GM18498 (cell line): ENCODE data around the gene FAM76B.
"Not testable (repeated sequence)": the region's sequence is repeated elsewhere in the genome, so short reads cannot be mapped to it uniquely, and the experiment has no call there.

Experiments
- ATAC-seq: cut with Tn5 transposase; IDR thresholded peaks from one replicate; pipeline ENCODE4 v1.9.1; 2021; ENCODE audit warnings: mild to moderate bottlenecking, moderate library complexity; ENCODE audit not compliant: unreplicated experiment

FAM76B gene

GRCh38 chr11:95789506-95790122 lies at the start of gene FAM76B:
TSS of gene FAM76B (minus strand) at chr11:95789782. CDS start at chr11:95789478, 304 bp downstream.
- peak; percentile 75 for ATAC-seq

- peak; percentile 94 for ATAC-seq
Measured at GRCh38 chr11:95835768-95836488, 46.3 kb upstream of the FAM76B start.

- ATAC-seq = no peak
Measured at GRCh38 chr11:95835351-95835750, 45.8 kb upstream of the FAM76B start.

GRCh38 chr11:95833378-95833777 lies 43.8 kb upstream of the FAM76B start:
- ATAC-seq = no peak

GRCh38 chr11:95832763-95833162 lies 43.2 kb upstream of the FAM76B start:
- ATAC-seq = no peak

- ATAC-seq = no peak
Measured at GRCh38 chr11:95831198-95831883, 41.8 kb upstream of the FAM76B start.

GRCh38 chr11:95829580-95830259 lies 40.1 kb upstream of the FAM76B start:
- ATAC-seq = no peak

GRCh38 chr11:95827696-95828095 lies 38.1 kb upstream of the FAM76B start:
- no peak for ATAC-seq

GRCh38 chr11:95821640-95822039 lies 32.1 kb upstream of the FAM76B start:
- no peak for ATAC-seq

- ATAC-seq = no peak
Measured at GRCh38 chr11:95816037-95816436, 26.5 kb upstream of the FAM76B start.

- not testable (repeated sequence) for ATAC-seq
Measured at GRCh38 chr11:95811052-95811451, 21.5 kb upstream of the FAM76B start.

GRCh38 chr11:95806464-95806863 lies 16.9 kb upstream of the FAM76B start:
- ATAC-seq = not testable (repeated sequence)

- ATAC-seq = no peak
Measured at GRCh38 chr11:95805869-95806268, 16.3 kb upstream of the FAM76B start.

GRCh38 chr11:95803973-95804372 lies 14.4 kb upstream of the FAM76B start:
- ATAC-seq = no peak

- ATAC-seq = no peak
Measured at GRCh38 chr11:95802806-95803205, 13.2 kb upstream of the FAM76B start.

GRCh38 chr11:95800438-95800837 lies 10.9 kb upstream of the FAM76B start:
- no peak for ATAC-seq

- no peak for ATAC-seq
Measured at GRCh38 chr11:95799546-95799945, 10.0 kb upstream of the FAM76B start.

- no peak for ATAC-seq
Measured at GRCh38 chr11:95796501-95796900, 6.9 kb upstream of the FAM76B start.

GRCh38 chr11:95795627-95796295 lies 6.2 kb upstream of the FAM76B start:
- no peak for ATAC-seq

GRCh38 chr11:95794086-95794485 lies 4.5 kb upstream of the FAM76B start:
- ATAC-seq = no peak

- no peak for ATAC-seq
Measured at GRCh38 chr11:95793116-95793515, 3.5 kb upstream of the FAM76B start.
